ENCODE measurements around the gene CELSR2.
"Not testable (repeated sequence)": the region's sequence is repeated elsewhere in the genome, so short reads cannot be mapped to it uniquely, and the experiment has no call there.

CELSR2 gene

GRCh38 chr1:109216662-109217061, 32.7 kb upstream of the CELSR2 start (continued):
- TF ChIP-seq ZNF26 (tag by site-specific recombination; IDR thresholded peaks at IDR 0.05) (no peak), ZNF239 (tag by site-specific recombination; IDR thresholded peaks at IDR 0.05) (0 out of 2 replicates have a peak, but pooled peaks have one; percentile 26), SETDB1 (IDR thresholded peaks at IDR 0.05; ENCODE audit: insufficient read length, low read length) (peak; percentile 44), ZNF558 (tag by site-specific recombination; IDR thresholded peaks at IDR 0.05) (peak; percentile 10; the same call in 1 of the 2 replicates), ZBTB17 (tag by site-specific recombination; IDR thresholded peaks at IDR 0.05) (0 out of 2 replicates have a peak, but pooled peaks have one; percentile 13), ZNF280C (tag by site-specific recombination; IDR thresholded peaks at IDR 0.05) (no peak), ZXDB (tag by site-specific recombination; IDR thresholded peaks at IDR 0.05) (0 out of 2 replicates have a peak, but pooled peaks have one; percentile 16)

- ChIA-PET CTCF (interaction anchor here (0.7 to 1.1 kb wide), 2 partner anchors 18 to 20 kb away, joined by 3 read pairs; no protein-coding TSS in a partner anchor), POLR2A (interaction anchor here (0.7 kb wide), 3 partner anchors 52 to 80 kb away, joined by 4 to 5 read pairs (median 5); partner anchors contain the start of gene PSRC1)
- Histone ChIP-seq H3K4me1 (ENCODE audit: control insufficient read depth, insufficient read depth, low read length) (peaks cover 3% of the 10 kb centered on the region; the same call in 1 of the 2 replicates), H3K36me3 (ENCODE audit: control insufficient read depth in 2 of 2, insufficient read depth in 1 of 2, low read length in 2 of 2) (peaks cover 0 to 26% of the 10 kb centered on the region in 2 experiments; a peak in 2 of 3 replicates), H3K4me3 (ENCODE audit: low read depth, low read length) (no peak overlapping the region), H3K9me3 (ENCODE audit: control insufficient read depth, insufficient read depth, low read depth, low read length) (no peaks in the 10 kb centered on the region), H3K27ac (ENCODE audit: extremely low read depth, low read depth, low read length) (no peak overlapping the region)
- TF ChIP-seq ZNF654 (tag by site-specific recombination; IDR thresholded peaks at IDR 0.05; ENCODE audit: low read depth) (no peak), KLF9 (tag by site-specific recombination; IDR thresholded peaks at IDR 0.05; ENCODE audit: low read depth) (peak; percentile 42), ZNF664 (tag by site-specific recombination; IDR thresholded peaks at IDR 0.05) (peak; percentile 58)
These were observed 30.8 kb upstream of the CELSR2 start for GRCh38 chr1:109218516-109218915.

- H3K4me1 ChIP-seq (ENCODE audit: control insufficient read depth, insufficient read depth, low read length); H3K4me3 ChIP-seq (ENCODE audit: low read depth, low read length); H3K27ac ChIP-seq (ENCODE audit: extremely low read depth, low read depth, low read length); POLR2A ChIA-PET; H3K9me3 ChIP-seq (ENCODE audit: control insufficient read depth, insufficient read depth, low read depth, low read length): not testable (repeated sequence)
- H3K36me3 ChIP-seq (ENCODE audit: control insufficient read depth in 2 of 2, insufficient read depth in 1 of 2, low read length in 2 of 2): peaks cover 0 to 35% of the 10 kb centered on the region in 2 experiments; a peak in 2 of 3 replicates
- CTCF ChIA-PET: interaction anchor here (0.7 kb wide), 1 partner anchor 200 kb away, joined by 3 read pairs; no protein-coding TSS in a partner anchor
These were observed 28.1 kb upstream of the CELSR2 start for GRCh38 chr1:109221201-109221600.

- H3K36me3 ChIP-seq (ENCODE audit: control insufficient read depth in 2 of 2, insufficient read depth in 1 of 2, low read length in 2 of 2): peaks cover 8 to 50% of the 10 kb centered on the region in 2 experiments
- CTCF ChIA-PET: interaction anchor here (0.5 to 1.7 kb wide), 3 partner anchors 14 to 473 kb away, joined by 3 to 14 read pairs (median 7); no protein-coding TSS in a partner anchor
- no peak overlapping the region for H3K27ac ChIP-seq (ENCODE audit: extremely low read depth, low read depth, low read length)
- POLR2A ChIA-PET: no interaction called here
- H3K4me1 ChIP-seq (ENCODE audit: control insufficient read depth, insufficient read depth, low read length): no peaks in the 10 kb centered on the region
- no peak for TF ChIP-seq ZNF121 (tag by site-specific recombination; IDR thresholded peaks at IDR 0.05)
- TF ChIP-seq PRDM4 (tag by site-specific recombination; IDR thresholded peaks at IDR 0.05): no peak
- TF ChIP-seq PRDM1 (tag by site-specific recombination; IDR thresholded peaks at IDR 0.05): 0 out of 2 replicates have a peak, but pooled peaks have one; percentile 16
- no peak for TF ChIP-seq ZBTB21 (tag by site-specific recombination; IDR thresholded peaks at IDR 0.05)
- TF ChIP-seq TRIM28 (IDR thresholded peaks at IDR 0.05; ENCODE audit: borderline replicate concordance, low read length): no peak
- no peak overlapping the region for H3K4me3 ChIP-seq (ENCODE audit: low read depth, low read length)
- H3K9me3 ChIP-seq (ENCODE audit: control insufficient read depth, insufficient read depth, low read depth, low read length): no peaks in the 10 kb centered on the region
These were observed 24.0 kb upstream of the CELSR2 start for GRCh38 chr1:109225308-109225707.
